Activated CD4-positive, alpha-beta T cell treated with anti-CD3 and anti-CD28 coated beads for 1 hour (primary cell): Measurements from ENCODE around the gene KRT6A.
"Not testable (repeated sequence)": the region's sequence is repeated elsewhere in the genome, so short reads cannot be mapped to it uniquely, and the experiment has no call there.

Source experiments
- DNase-seq: peaks from one replicate; pipeline ENCODE4 v3.0.0-alpha.2; 2020

KRT6A gene

GRCh38 chr12:52499806-52500560 lies 6.9 kb upstream of the KRT6A start:
- DNase-seq = no peak

GRCh38 chr12:52498946-52499345 lies 5.9 kb upstream of the KRT6A start:
- DNase-seq = no peak

- no peak for DNase-seq
These were observed 4.9 kb upstream of the KRT6A start for GRCh38 chr12:52497975-52498374.

- no peak for DNase-seq
These were observed 3.6 kb upstream of the KRT6A start for GRCh38 chr12:52496590-52497071.

- DNase-seq = no peak
These were observed 3.0 kb upstream of the KRT6A start for GRCh38 chr12:52496054-52496453.

- no peak for DNase-seq
These were observed 2.3 kb upstream of the KRT6A start for GRCh38 chr12:52495389-52495788.

- no peak for DNase-seq
These were observed 1.5 kb upstream of the KRT6A start for GRCh38 chr12:52494518-52494917.

GRCh38 chr12:52494100-52494499 lies 1.0 kb upstream of the KRT6A start:
- no peak for DNase-seq

- not testable (repeated sequence) for DNase-seq
These were observed 652 bp downstream of the KRT6A start for GRCh38 chr12:52492405-52492804.

- DNase-seq = not testable (repeated sequence)
These were observed 1.6 kb downstream of the KRT6A start for GRCh38 chr12:52491495-52491894.

GRCh38 chr12:52488736-52489135 lies 4.3 kb downstream of the KRT6A start:
- no peak for DNase-seq

- not testable (repeated sequence) for DNase-seq
These were observed 5.2 kb downstream of the KRT6A start for GRCh38 chr12:52487744-52488443.

- no peak for DNase-seq
These were observed 5.8 kb downstream of the KRT6A start for GRCh38 chr12:52487211-52487610.

- DNase-seq = no peak
These were observed 6.6 kb downstream of the KRT6A start for GRCh38 chr12:52486166-52487105.

GRCh38 chr12:52480073-52480472 lies 13.0 kb downstream of the KRT6A start:
- no peak for DNase-seq

- DNase-seq = no peak
These were observed 15.4 kb downstream of the KRT6A start for GRCh38 chr12:52477651-52478050.

- DNase-seq = no peak
These were observed 18.8 kb downstream of the KRT6A start for GRCh38 chr12:52474212-52474611.

GRCh38 chr12:52473768-52474167 lies 19.3 kb downstream of the KRT6A start, which contains the start of gene KRT6C:
KRT6C (minus strand) TSS chr12:52473805; CDS start chr12:52473737, 68 bp downstream.
- DNase-seq = no peak

- no peak for DNase-seq
These were observed 23.2 kb downstream of the KRT6A start for GRCh38 chr12:52469853-52470252.

GRCh38 chr12:52464897-52465296 lies 28.2 kb downstream of the KRT6A start:
- no peak for DNase-seq

- no peak for DNase-seq
These were observed 31.4 kb downstream of the KRT6A start for GRCh38 chr12:52461693-52462092.

- DNase-seq = no peak
These were observed 34.2 kb downstream of the KRT6A start for GRCh38 chr12:52458861-52459260.

GRCh38 chr12:52455821-52456220 lies 37.2 kb downstream of the KRT6A start:
- no peak for DNase-seq
